Spleen (tissue), 7 donors: ENCODE data around the gene LOXHD1.

ENCODE experiments used
- CTCF ChIP-seq, 11 experiments: fragments of 200-600 bp in 7 of 11; fragments of 450-650 bp in 4 of 11; sonication (generic) in 4 of 11; IDR thresholded peaks in 8 of 11; conservative IDR thresholded peaks in 3 of 11; 1 replicate in 7 of 11; 2 replicates in 4 of 11; pipeline versions ENCODE4 v1.4.0 to v1.8.0; 2016 to 2021; ENCODE audit warnings: antibody characterized with exemption in 11 of 11, inconsistent platforms in 4 of 11, mild to moderate bottlenecking in 1 of 11
- POLR2A ChIP-seq, 3 donors: fragments of 450-650 bp; IDR thresholded peaks; one replicate each; pipeline ENCODE4 v1.5.1; 2017; ENCODE audit warnings: antibody characterized with exemption in 3 of 3, mild to moderate bottlenecking in 1 of 3
- POLR2AphosphoS5 ChIP-seq, 3 donors: sonication (generic); formaldehyde crosslinking; IDR thresholded peaks; one replicate each; pipeline ENCODE4 v1.5.1; 2017; ENCODE audit warnings: antibody characterized with exemption in 3 of 3
- donor health status: DM: no; HTN: no; CAD: no; lungs with moderate emphysema.
- donor health status: DM: no; HTN: no; CAD: no.
- donor health status: DM: no; HTN: no; CAD: no.

- TF ChIP-seq POLR2AphosphoS5 (IDR thresholded peaks at IDR 0.05) = no peak
- no peak for TF ChIP-seq CTCF (IDR thresholded peaks at IDR 0.05 in 8 of 11, conservative IDR thresholded peaks at IDR 0.05 in 3 of 11)
- no peak for TF ChIP-seq POLR2A (IDR thresholded peaks at IDR 0.05)
Measured at GRCh38 chr18:46596119-46596518, 60.9 kb downstream of the LOXHD1 start.
